DMS 273 (cell line): ENCODE measurements around the gene EGFR.

Experiments
- DNase-seq: peaks from one replicate; lab custom pipeline; 2025; ENCODE audit not compliant: unreplicated experiment; lab: John Stamatoyannopoulos, UW

The EGFR gene

GRCh38 chr7:55206235-55207029 is 187.6 kb downstream of the EGFR start:
- DNase-seq, result no peak

GRCh38 chr7:55207436-55208125 is 188.8 kb downstream of the EGFR start:
- DNase-seq, result no peak

- DNase-seq, result no peak
Measured at GRCh38 chr7:55209366-55209765, 190.5 kb downstream of the EGFR start.

DNA sequence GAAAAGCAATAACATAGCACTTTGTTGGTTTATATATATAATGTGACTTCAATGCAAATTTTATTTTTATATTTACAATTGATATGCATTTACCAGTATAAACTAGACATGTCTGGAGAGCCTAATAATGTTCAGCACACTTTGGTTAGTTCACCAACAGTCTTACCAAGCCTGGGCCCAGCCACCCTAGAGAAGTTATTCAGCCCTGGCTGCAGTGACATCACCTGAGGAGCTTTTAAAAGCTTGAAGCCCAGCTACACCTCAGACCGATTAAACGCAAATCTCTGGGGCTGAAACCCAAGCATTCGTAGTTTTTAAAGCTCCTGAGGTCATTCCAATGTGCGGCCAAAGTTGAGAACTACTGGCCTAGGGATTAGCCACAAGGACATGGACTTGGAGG is 191.4 kb downstream of the EGFR start:
- no peak for DNase-seq

GRCh38 chr7:55210716-55211115 is 191.9 kb downstream of the EGFR start:
- DNase-seq, result no peak

- no peak for DNase-seq
Measured at GRCh38 chr7:55211726-55212125, 192.9 kb downstream of the EGFR start.

- no peak for DNase-seq
Measured at GRCh38 chr7:55212176-55212575, 193.4 kb downstream of the EGFR start.

GRCh38 chr7:55212838-55213237 is 194.0 kb downstream of the EGFR start:
- DNase-seq, result no peak

GRCh38 chr7:55214707-55215106 is 195.9 kb downstream of the EGFR start:
- DNase-seq, result no peak

GRCh38 chr7:55223023-55223422 is 204.2 kb downstream of the EGFR start:
- no peak for DNase-seq

GRCh38 chr7:55224111-55224510 is 205.3 kb downstream of the EGFR start:
- DNase-seq, result no peak

DNA sequence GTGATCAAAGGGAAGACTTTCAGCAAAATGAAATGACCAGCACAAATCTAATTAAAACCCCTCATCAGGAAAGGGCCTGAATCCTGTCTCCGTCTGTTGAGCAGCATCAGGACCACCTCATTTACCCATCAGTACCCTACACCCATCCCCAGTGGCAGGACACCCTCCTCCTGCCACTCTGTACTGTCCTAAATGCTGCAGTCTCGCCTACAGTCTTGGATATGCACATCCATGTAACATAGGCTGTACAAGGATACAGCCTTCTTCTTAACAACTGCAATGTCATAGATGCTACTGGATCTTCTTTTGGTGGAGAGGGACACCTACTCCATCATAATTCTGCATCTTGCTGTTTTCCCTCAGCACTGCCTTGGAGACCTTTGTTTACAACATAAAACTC is 206.0 kb downstream of the EGFR start:
- DNase-seq, result no peak

GRCh38 chr7:55230014-55230413 is 211.2 kb downstream of the EGFR start:
- no peak for DNase-seq

DNA sequence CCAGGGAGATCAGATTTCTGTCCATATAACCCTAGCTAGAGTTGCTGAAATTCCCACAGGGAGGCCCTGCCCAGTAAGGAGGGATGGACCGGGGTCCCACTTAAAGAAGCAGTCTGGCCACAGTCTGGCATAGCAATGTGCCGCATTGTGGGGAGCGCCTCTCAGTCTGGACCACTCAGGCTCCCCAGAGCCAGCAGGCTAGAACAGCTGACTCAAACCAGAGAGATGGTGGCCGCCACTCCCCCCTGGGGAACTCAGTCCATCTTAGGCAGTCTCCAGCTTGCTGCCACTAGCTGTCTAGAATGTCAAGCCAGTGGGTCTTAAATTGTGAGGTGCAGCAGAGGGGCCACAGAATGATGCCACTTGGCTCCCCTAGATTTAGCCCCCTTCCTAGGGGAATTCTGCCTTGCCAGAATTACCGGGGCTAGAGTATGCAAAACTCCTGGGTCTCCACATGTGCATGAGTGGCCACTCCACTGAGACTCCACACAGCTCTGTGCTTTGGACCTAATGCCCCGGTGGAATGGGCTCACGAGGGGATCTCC is 213.0 kb downstream of the EGFR start:
- no peak for DNase-seq

DNA sequence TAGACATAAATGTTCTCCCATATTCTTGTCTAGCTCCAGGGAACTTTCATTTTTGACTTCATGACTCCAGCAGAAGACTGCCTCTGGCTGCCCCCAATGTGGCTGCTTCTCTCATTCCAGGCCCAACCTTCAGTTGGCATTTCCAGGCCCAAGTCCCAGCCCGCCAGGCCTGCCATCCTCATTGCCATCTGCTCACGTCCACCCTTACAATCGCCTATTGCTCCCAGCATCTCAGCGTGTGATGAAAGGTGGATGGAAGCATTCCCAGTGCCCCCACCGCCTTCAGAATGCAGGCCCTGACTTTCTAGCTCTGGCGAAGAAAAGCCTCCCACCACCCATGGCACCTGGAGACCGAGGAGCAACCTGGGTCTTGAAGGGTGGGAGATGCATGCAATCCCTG is 214.2 kb downstream of the EGFR start:
- DNase-seq, result peak; percentile 19

DNA sequence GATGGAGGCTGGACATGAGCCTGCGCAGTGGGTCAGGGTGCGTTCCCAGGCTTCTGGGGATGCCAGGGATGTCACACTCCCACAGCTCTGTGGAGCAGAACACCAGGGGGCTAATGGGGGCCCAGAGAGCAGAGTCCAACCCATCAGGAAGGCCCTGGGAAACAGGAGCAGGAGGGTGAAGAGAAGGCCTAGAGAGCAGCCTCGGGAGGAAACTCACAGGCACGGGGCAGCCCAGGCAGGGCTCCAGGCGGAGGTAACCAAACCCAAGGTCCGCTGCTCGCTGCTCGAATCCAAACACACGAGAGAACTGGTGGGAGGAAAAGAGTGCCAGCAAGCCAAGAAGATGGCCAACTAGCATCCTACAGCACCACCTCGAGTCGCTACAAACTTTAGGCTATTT is 215.6 kb downstream of the EGFR start:
- DNase-seq, result no peak

GRCh38 chr7:55235115-55235514 is 216.3 kb downstream of the EGFR start:
- DNase-seq, result no peak

DNA sequence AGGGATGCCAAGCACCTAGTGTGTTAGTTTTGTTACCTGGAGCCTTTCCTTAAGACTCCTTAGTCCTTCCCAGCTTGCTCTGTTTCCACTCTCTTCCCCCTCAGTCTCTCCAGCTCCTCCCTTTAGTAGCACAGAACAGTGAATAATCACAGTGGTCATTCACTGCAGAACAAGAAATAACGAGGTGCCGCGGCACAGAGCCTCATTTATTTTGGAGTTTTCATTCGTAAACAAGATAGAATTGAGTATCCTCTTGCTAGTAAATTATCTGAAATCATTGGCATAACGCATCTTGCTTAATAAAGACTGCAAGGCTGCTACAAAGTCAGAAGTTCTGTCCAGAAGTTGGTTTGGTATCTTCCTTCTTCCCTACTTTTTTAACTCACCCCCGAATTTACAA is 217.0 kb downstream of the EGFR start:
- DNase-seq, result no peak

DNA sequence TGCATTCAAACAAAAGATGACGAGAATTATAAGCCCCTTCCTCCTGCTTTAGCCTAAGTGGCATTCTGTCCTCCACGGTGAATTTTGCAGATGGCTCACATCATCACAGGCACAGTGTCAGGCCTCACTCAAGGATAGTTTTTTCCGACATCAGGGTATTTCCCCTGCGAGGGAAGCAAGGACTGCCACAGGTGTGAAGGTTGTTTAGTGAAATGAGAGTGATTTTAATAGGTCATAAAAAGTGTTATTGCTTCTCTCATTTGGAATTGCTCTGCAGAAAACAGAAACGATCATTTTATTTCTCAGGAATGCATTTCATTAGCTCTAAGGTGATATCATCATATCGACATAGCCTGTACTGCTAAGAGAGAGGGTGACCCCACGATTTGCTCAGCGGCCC is 217.7 kb downstream of the EGFR start:
- DNase-seq, result no peak

DNA sequence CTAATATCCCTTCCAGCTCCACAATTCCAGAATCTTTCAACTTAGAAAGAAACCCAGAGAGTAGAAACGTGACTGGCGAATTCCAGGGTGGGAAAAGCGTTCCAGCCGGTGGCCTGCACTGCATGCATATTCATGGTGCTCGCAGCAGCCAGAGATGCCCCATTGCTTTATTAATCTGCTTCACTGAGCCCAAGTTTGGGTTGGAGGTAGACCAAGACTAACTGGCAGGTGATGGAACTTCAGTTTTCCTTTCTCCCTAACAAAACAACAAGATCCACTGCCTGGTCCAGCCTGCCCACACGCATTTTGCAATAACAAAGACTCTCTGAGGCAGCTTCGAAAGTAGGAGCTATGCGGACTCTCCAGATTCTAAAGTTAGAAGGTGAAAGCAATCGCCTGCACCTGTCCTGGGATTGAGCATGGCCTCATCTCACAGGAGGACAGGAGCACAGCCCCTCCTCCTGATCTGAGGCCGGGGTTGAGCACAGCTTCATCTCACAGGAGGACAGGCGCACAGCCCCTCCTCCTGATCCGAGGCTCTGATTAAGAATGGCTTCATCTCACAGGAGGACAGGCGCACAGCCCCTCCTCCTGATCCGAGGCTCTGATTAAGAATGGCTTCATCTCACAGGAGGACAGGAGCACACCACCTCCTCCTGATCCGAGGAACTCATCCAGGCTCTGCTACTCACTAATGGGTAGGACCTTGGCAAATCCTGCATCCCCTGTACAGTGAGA is 218.5 kb downstream of the EGFR start:
- no peak for DNase-seq

DNA sequence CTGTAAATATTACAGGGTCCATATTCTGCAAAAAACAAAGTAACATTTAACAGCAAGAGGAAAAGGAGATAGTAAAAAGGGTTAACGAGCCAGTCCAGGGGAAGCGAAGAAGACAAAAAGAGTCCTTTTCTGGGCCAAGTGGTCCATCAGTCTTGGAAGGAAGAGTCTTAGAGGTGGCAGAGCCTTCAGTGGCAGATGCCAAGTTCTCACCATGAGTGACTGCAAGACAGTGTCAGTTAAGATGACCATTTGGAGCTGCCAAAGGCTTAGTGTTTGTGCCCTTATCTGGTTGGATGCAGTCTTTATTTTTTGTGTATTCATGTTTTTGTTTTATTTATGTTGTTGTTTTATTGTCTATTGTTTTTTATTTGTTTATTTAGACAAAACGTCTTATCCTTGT is 220.6 kb downstream of the EGFR start:
- DNase-seq, result no peak
